Measurements from ENCODE around the gene CTR9.

Gene CTR9

DNA sequence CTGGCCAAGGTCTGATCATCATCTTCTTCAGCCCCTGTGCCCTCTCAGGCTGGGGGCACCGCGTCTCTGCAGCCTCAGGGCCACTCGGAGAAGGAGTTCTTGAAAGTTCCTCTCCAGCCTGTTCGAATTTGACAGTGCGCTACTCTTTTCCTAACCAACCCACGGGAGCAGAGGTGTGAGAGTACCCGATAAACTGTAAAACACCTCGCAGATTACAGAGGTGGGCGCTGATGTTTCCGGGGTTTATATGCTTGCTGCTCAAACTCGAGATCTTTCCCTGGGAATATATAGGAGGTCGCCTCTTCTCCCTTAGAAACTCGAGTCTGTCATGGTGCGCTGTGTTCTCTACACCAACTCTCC lies 515 bp downstream of the CTR9 start:
- peak overlapping the region; percentile 71 for H3K4me2 ChIP-seq (ENCODE audit: low read depth, low read length)
- no peaks in the 10 kb centered on the region for H3K27me3 ChIP-seq (replicated peaks; ENCODE audit: insufficient read depth, low read length)
- peaks cover 9% of the 10 kb centered on the region; the same call in 1 of the 2 replicates for H3K36me3 ChIP-seq (replicated peaks; ENCODE audit: insufficient read depth, low read length)
- peaks cover 18% of the 10 kb centered on the region for H3F3A ChIP-seq (ENCODE audit: insufficient read depth, low read length)
- DNase-seq: no peak
- H3K4me3 ChIP-seq (ENCODE audit: low read length): peak overlapping the region; percentile 93
- H3K9me2 ChIP-seq (replicated peaks; ENCODE audit: insufficient read depth, low read length): no peaks in the 10 kb centered on the region
- no peaks in the 10 kb centered on the region for H3K9me3 ChIP-seq (replicated peaks; ENCODE audit: insufficient read depth, low read length)
- peak overlapping the region; percentile 76 for H2AFZ ChIP-seq (ENCODE audit: low read length)
- no peaks in the 10 kb centered on the region for H4K20me1 ChIP-seq (ENCODE audit: insufficient read depth, low read length)
- peak overlapping the region; percentile 82; the same call in 1 of the 2 replicates for H3K27ac ChIP-seq (ENCODE audit: low read length)
- H3K4me1 ChIP-seq (ENCODE audit: low read length): peaks cover 5% of the 10 kb centered on the region; the same call in 1 of the 2 replicates
- no peak for TF ChIP-seq EZH2phosphoT487 (IDR thresholded peaks at IDR 0.05; ENCODE audit: low read length)
- peaks cover 24% of the 10 kb centered on the region for H3K79me2 ChIP-seq (ENCODE audit: low read length)
- peak overlapping the region; percentile 70 for H3K9ac ChIP-seq (ENCODE audit: low read length)

GRCh38 chr11:10752061-10752460 lies 1.0 kb downstream of the CTR9 start:
- H3K9ac ChIP-seq (ENCODE audit: low read length): peak overlapping the region; percentile 70; the same call in 1 of the 2 replicates
- H3K79me2 ChIP-seq (ENCODE audit: low read length): peaks cover 24% of the 10 kb centered on the region
- TF ChIP-seq EZH2phosphoT487 (IDR thresholded peaks at IDR 0.05; ENCODE audit: low read length) (no peak), EZH2 (optimal IDR thresholded peaks at IDR 0.05; ENCODE audit: low read depth, low read length) (no peak), CTCF (IDR thresholded peaks at IDR 0.05; ENCODE audit: low read length) (no peak)
- H3K4me2 ChIP-seq (ENCODE audit: low read depth, low read length): peak overlapping the region; percentile 71
- H2AFZ ChIP-seq (ENCODE audit: low read length): no peak overlapping the region
- no peak for DNase-seq
- H3K36me3 ChIP-seq (replicated peaks; ENCODE audit: insufficient read depth, low read length): peaks cover 9% of the 10 kb centered on the region; the same call in 1 of the 2 replicates
- H3K9me3 ChIP-seq (replicated peaks; ENCODE audit: insufficient read depth, low read length): no peaks in the 10 kb centered on the region
- peaks cover 5% of the 10 kb centered on the region; the same call in 1 of the 2 replicates for H3K4me1 ChIP-seq (ENCODE audit: low read length)
- peaks cover 18% of the 10 kb centered on the region for H3F3A ChIP-seq (ENCODE audit: insufficient read depth, low read length)
- H3K9me2 ChIP-seq (replicated peaks; ENCODE audit: insufficient read depth, low read length): no peaks in the 10 kb centered on the region
- no peaks in the 10 kb centered on the region for H4K20me1 ChIP-seq (ENCODE audit: insufficient read depth, low read length)
- no peak overlapping the region for H3K27ac ChIP-seq (ENCODE audit: low read length)
- H3K27me3 ChIP-seq (replicated peaks; ENCODE audit: insufficient read depth, low read length): no peaks in the 10 kb centered on the region
- H3K4me3 ChIP-seq (ENCODE audit: low read length): peak overlapping the region; percentile 93

DNA sequence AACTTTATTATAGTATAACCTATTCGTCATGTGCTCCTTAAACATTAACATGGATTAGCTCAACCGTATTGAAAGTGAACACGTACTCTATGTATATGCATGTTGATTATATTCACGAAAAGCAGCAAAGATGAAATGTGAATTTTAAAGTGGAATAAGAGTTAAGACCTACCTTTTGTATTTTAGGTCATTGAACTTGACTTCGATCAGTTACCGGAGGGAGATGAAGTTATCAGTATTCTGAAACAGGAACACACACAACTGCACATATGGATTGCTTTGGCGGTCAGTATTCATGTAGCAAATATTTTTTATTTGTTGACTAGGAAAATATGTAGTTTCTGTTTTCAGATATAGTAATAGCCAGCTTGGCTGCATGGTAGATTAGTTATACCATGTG lies 1.4 kb downstream of the CTR9 start:
- Histone ChIP-seq H3K4me1 (ENCODE audit: low read length) (peaks cover 5% of the 10 kb centered on the region; the same call in 1 of the 2 replicates), H3K9me2 (replicated peaks; ENCODE audit: insufficient read depth, low read length) (no peaks in the 10 kb centered on the region), H3K4me2 (ENCODE audit: low read depth, low read length) (peak overlapping the region; percentile 71), H3F3A (ENCODE audit: insufficient read depth, low read length) (peaks cover 18% of the 10 kb centered on the region), H3K27ac (ENCODE audit: low read length) (no peak overlapping the region), H3K36me3 (replicated peaks; ENCODE audit: insufficient read depth, low read length) (peaks cover 9% of the 10 kb centered on the region; the same call in 1 of the 2 replicates), H3K9me3 (replicated peaks; ENCODE audit: insufficient read depth, low read length) (no peaks in the 10 kb centered on the region), H2AFZ (ENCODE audit: low read length) (no peak overlapping the region), H4K20me1 (ENCODE audit: insufficient read depth, low read length) (no peaks in the 10 kb centered on the region), H3K4me3 (ENCODE audit: low read length) (peak overlapping the region; percentile 93), H3K9ac (ENCODE audit: low read length) (no peak overlapping the region), H3K79me2 (ENCODE audit: low read length) (peaks cover 24% of the 10 kb centered on the region), H3K27me3 (replicated peaks; ENCODE audit: insufficient read depth, low read length) (no peaks in the 10 kb centered on the region)
- DNase-seq: no peak
- TF ChIP-seq CTCF (IDR thresholded peaks at IDR 0.05; ENCODE audit: low read length) (no peak), EZH2 (optimal IDR thresholded peaks at IDR 0.05; ENCODE audit: low read depth, low read length) (no peak), EZH2phosphoT487 (IDR thresholded peaks at IDR 0.05; ENCODE audit: low read length) (no peak)

DNA sequence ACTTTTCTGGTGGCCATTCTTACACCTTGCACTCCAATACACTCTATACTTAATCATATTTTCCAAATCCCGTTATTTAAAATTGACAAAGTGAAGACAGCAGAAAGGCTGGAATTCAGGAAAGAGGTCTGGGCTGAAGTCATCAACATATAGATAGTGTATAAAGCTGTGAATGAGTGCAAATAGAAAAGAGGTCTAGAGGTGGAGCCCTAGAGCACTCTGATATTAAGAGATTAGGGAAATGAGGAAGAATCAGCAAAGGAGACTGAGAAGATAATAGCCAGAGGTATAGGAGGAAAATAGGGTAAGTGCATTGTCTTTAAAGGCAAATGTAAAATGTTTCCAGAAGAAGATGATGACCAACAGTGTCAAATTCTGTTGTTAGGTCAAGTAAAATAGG lies 7.9 kb downstream of the CTR9 start:
- Histone ChIP-seq H4K20me1 (ENCODE audit: insufficient read depth, low read length) (no peaks in the 10 kb centered on the region), H3K36me3 (replicated peaks; ENCODE audit: insufficient read depth, low read length) (peaks cover 5% of the 10 kb centered on the region; the same call in 1 of the 2 replicates), H3K9ac (ENCODE audit: low read length) (no peak overlapping the region), H3K27me3 (replicated peaks; ENCODE audit: insufficient read depth, low read length) (no peaks in the 10 kb centered on the region), H2AFZ (ENCODE audit: low read length) (no peak overlapping the region), H3K4me3 (ENCODE audit: low read length) (no peak overlapping the region), H3F3A (ENCODE audit: insufficient read depth, low read length) (no peaks in the 10 kb centered on the region), H3K9me2 (replicated peaks; ENCODE audit: insufficient read depth, low read length) (no peaks in the 10 kb centered on the region), H3K79me2 (ENCODE audit: low read length) (0 out of 2 replicates have a peak, but pooled peaks cover under 1% of the 10 kb centered on the region), H3K27ac (ENCODE audit: low read length) (no peak overlapping the region), H3K4me2 (ENCODE audit: low read depth, low read length) (no peak overlapping the region), H3K9me3 (replicated peaks; ENCODE audit: insufficient read depth, low read length) (no peaks in the 10 kb centered on the region), H3K4me1 (ENCODE audit: low read length) (0 out of 2 replicates have a peak, but pooled peaks cover 7% of the 10 kb centered on the region)
- peak; percentile 34 for TF ChIP-seq CTCF (IDR thresholded peaks at IDR 0.05; ENCODE audit: low read length)
- no peak for TF ChIP-seq EZH2phosphoT487 (IDR thresholded peaks at IDR 0.05; ENCODE audit: low read length)
- DNase-seq: no peak
